Lower lobe of right lung (tissue), 2 donors: ENCODE data around the gene AOPEP. TPM values are rescaled to one million over a fixed set of nuclear protein-coding genes. Genes with fewer than 3 reads are reported as not detected.
A peak's percentile ranks its signal among the peaks of the same experiment; 100 is the strongest.
"Not testable (repeated sequence)": the region's sequence is repeated elsewhere in the genome, so short reads cannot be mapped to it uniquely, and the experiment has no call there.

Experiments
- ATAC-seq, 2 donors: fragments of 200-7000 bp; cut with Tn5 transposase; one replicate each; pipeline ENCODE4 v1.9.1; 2020 to 2022; ENCODE audit warnings: mild to moderate bottlenecking in 2 of 2, moderate library complexity in 2 of 2
- DNase-seq: peaks from one replicate; pipeline ENCODE4 v3.0.0-alpha.2; 2020
- H3K27ac ChIP-seq: fragments of 200-600 bp; one replicate; pipeline ENCODE4 v1.8.0; 2022
- H3K27me3 ChIP-seq: fragments of 200-600 bp; one replicate; pipeline ENCODE4 v1.8.0; 2022; ENCODE audit warnings: low read depth
- H3K36me3 ChIP-seq: fragments of 200-600 bp; one replicate; pipeline ENCODE4 v1.8.0; 2022; ENCODE audit warnings: mild to moderate bottlenecking
- H3K4me1 ChIP-seq: fragments of 200-600 bp; one replicate; pipeline ENCODE4 v1.8.0; 2022
- H3K4me3 ChIP-seq: fragments of 200-600 bp; one replicate; pipeline ENCODE4 v1.8.0; 2022; ENCODE audit warnings: mild to moderate bottlenecking
- H3K9me3 ChIP-seq: fragments of 200-600 bp; one replicate; pipeline ENCODE4 v1.8.0; 2022
- CTCF ChIP-seq: fragments of 200-600 bp; IDR thresholded peaks from one replicate; pipeline ENCODE4 v1.8.0; 2022; ENCODE audit warnings: antibody characterized with exemption, mild to moderate bottlenecking
- intact Hi-C: fragments of 100-400 bp; cut with DNase I; formaldehyde crosslinking; loops from one replicate; pipeline ENCODE4 v1.11.0; 2022
- total RNA-seq: library from RNA; stranded (reverse); fragmentation: NEBNext Ultra II Directional; extraction: Animal tissue kit (Norgen Biotek cat#: 25700); gene quantifications from one replicate; pipeline ENCODE4 v1.2.1, GENCODE V29; 2021
- donor health status: DM: no; HTN: yes; CAD: no; lungs with severe emphysema.

Gene AOPEP
- total RNA-seq, 1 donor from 2014 or later = 63.7 TPM

DNA sequence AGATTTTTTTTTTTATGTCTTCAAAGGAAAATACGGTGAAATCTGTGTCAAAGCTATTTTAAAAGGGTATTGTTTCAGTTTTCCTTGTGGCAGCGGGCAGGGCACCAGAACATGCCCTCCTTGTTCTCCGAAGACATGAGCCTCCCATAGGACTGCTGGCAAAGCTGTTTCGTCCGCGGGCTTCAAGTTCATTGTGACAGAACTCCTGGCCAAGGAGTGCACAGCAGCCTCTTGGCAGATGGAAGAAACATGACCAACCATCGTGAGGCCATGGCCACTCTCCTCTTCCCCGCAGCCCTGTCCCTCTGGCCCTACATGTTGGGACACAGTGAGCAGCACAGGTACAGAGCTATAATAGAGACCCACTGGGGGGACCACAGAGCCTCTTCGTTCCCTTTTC lies 99.5 kb downstream of the AOPEP start:
- H3K9me3 ChIP-seq = no peaks in the 10 kb centered on the region
- no peak for DNase-seq
- no peak overlapping the region for H3K4me3 ChIP-seq
- H3K27me3 ChIP-seq = no peaks in the 10 kb centered on the region
- TF ChIP-seq CTCF = no peak
- H3K36me3 ChIP-seq = no peaks in the 10 kb centered on the region
- H3K27ac ChIP-seq = peak overlapping the region; percentile 15
- no peak for ATAC-seq
- H3K4me1 ChIP-seq = peaks cover 12% of the 10 kb centered on the region
- intact Hi-C loops = no loop called here

DNA sequence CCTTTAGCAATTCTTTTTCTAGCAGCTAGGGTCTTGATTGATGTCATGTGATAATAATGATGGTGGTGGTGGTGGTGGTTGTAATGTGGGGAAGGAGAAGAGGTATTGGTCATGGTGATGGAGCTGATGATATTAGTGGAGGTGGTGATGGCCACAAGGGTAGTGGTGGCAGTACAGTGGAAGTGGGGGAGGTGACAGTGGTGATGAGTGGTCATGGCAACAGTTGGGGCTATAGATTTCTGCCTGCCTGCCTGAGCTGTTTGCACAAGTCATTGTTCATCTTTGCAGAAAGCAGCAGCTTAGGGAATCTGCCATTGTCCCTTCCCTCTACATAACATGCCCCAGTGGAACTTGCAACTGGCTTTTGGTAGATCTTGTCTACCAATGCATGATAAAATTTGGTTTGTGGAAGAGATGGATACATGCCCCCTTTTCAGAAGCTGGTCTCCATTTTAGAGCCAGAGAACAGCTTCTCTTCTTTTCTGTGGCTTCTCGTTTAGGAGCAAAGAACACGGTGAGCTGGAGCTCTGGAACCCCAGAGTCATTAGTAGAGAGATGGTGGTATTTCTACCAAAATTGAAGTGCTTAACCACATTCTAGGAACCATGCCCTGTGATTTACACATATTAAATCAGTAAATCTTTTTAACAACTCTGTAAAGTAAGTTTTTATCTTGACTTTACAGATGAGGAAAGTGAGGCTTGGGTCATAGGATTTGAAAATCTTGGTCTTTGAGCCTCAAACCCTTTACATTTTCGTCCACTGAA lies 100.3 kb downstream of the AOPEP start:
- DNase-seq (no peak), ATAC-seq (no peak)
- Histone ChIP-seq H3K36me3 (no peaks in the 10 kb centered on the region), H3K4me3 (no peak overlapping the region), H3K9me3 (no peaks in the 10 kb centered on the region), H3K27ac (peak overlapping the region; percentile 15), H3K27me3 (no peaks in the 10 kb centered on the region), H3K4me1 (peaks cover 12% of the 10 kb centered on the region)
- intact Hi-C loops = no loop called here
- no peak for TF ChIP-seq CTCF

DNA sequence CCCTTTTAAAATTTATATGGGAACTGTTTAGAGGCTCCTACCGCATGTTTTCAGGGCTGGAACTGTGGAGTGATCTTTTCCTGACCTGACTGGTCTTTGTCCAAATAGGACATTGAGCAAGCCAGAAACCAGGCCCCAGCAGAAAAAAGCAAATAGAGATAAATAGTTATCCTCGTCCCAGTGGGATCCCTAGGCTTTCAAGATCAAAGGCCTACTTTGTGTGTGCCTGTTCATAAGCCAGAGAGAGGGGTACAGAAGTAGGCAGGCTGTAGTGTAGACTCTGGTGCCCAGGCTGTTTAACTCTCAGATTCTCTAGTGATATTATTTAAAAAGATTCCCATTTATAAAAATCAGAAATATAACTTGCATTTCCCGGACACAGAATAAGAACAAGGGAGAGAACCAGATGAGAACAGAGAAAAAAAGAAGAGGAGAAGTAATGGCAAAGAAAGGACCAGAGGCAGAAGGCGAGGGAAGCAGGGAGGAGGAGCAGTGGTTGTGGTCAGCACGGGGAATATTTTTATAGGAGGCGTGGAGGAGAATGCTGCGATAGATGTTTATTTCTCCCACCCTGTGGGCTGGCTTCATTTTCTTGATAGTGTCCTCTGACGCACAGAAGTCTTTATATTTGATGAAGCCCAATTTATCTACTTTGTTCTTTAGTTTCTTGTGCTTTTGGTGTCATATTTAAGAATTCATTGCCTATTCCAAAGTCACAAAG lies 101.2 kb downstream of the AOPEP start:
- intact Hi-C loops = no loop called here
- TF ChIP-seq CTCF = no peak
- Histone ChIP-seq H3K9me3 (no peaks in the 10 kb centered on the region), H3K27ac (peak overlapping the region; percentile 15), H3K36me3 (no peaks in the 10 kb centered on the region), H3K4me1 (peaks cover 12% of the 10 kb centered on the region), H3K4me3 (no peak overlapping the region), H3K27me3 (no peaks in the 10 kb centered on the region)
- ATAC-seq (no peak), DNase-seq (no peak)

DNA sequence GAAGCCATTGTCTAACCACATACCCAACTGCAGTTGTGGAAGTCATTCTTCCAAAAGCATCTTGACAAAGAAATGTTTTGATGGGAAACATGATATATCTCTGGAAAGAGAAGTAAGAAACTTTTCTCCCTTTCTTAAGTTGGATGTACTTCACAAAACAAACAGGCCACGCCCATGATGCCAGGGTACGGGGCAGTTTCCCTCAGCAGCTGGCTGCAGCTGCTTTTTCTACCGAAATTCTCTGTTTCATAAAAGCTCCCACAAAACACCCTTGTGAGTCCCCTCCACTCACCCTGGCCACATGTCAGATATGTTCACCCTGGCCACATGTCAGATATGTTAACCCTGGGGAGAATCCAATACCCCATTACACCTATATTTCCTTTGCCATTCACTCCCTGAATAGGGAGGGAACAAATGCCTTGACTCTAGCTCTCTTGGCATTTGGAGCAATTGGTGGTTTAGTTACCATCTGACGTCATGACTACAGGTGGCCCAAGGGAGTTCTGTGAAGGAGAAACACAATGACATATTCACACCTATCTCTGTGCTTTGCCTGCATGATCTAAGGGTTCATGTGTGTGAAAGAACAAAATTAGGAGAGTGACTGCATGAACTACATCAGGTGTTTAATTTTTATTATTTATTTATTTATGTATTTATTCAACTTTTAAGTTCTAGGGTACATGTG lies 103.0 kb downstream of the AOPEP start:
- Histone ChIP-seq H3K9me3 (no peaks in the 10 kb centered on the region), H3K27me3 (no peaks in the 10 kb centered on the region), H3K4me3 (no peak overlapping the region), H3K36me3 (no peaks in the 10 kb centered on the region), H3K4me1 (peaks cover 12% of the 10 kb centered on the region), H3K27ac (no peak overlapping the region)
- DNase-seq (no peak), ATAC-seq (no peak)
- TF ChIP-seq CTCF = no peak
- intact Hi-C loops = no loop called here

- H3K27ac ChIP-seq, H3K27me3 ChIP-seq, ATAC-seq, DNase-seq, H3K36me3 ChIP-seq, H3K9me3 ChIP-seq, H3K4me3 ChIP-seq, intact Hi-C loops: not testable (repeated sequence)
- H3K4me1 ChIP-seq = peaks cover 12% of the 10 kb centered on the region
Observed at GRCh38 chr9:94830071-94830604, 103.6 kb downstream of the AOPEP start.
